NB4 (cell line): ENCODE data around the gene RYR2.

ENCODE experiments used
- MYC ChIP-seq: IDR thresholded peaks from 2 replicates; pipeline ENCODE4 v1.6.1; 2011; ENCODE audit warnings: low read depth, low read length
- POLR2A ChIP-seq: IDR thresholded peaks from 2 replicates; pipeline ENCODE4 v1.6.1; 2011; ENCODE audit warnings: mild to moderate bottlenecking; ENCODE audit not compliant: insufficient read length; ENCODE audit errors: extremely low read depth
- TF ChIP-seq, protein P1 (sequence below): IDR thresholded peaks from one replicate; pipeline ENCODE4 v1.5.1; 2012; ENCODE audit warnings: low read depth, low read length
- TF ChIP-seq, protein P2 (sequence below): IDR thresholded peaks from 2 replicates; pipeline ENCODE4 v1.6.1; 2011; ENCODE audit warnings: low read depth, low read length

DNA sequence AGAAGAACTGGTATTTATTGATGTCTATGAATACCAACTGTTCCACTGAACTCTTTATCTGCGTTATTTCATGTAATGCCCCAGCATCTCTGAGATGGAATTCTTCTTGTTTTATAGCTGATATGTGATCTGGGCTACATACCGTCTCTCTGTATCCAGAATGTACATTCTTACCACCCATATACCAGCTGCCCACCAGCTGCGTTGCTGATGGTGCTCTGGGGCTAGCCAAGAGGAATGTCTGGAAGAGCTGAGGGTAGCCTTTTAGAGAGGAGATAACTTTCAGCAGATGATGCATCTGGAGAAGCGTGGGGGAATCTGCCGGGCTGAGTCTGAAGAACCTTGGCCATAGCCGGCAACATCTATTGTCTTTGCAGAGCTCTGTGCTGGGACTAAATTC lies 137.5 kb downstream of the RYR2 start:
- TF ChIP-seq, protein P1, sequence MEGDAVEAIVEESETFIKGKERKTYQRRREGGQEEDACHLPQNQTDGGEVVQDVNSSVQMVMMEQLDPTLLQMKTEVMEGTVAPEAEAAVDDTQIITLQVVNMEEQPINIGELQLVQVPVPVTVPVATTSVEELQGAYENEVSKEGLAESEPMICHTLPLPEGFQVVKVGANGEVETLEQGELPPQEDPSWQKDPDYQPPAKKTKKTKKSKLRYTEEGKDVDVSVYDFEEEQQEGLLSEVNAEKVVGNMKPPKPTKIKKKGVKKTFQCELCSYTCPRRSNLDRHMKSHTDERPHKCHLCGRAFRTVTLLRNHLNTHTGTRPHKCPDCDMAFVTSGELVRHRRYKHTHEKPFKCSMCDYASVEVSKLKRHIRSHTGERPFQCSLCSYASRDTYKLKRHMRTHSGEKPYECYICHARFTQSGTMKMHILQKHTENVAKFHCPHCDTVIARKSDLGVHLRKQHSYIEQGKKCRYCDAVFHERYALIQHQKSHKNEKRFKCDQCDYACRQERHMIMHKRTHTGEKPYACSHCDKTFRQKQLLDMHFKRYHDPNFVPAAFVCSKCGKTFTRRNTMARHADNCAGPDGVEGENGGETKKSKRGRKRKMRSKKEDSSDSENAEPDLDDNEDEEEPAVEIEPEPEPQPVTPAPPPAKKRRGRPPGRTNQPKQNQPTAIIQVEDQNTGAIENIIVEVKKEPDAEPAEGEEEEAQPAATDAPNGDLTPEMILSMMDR, result no peak
- TF ChIP-seq POLR2A (no peak), MYC (no peak)
- TF ChIP-seq, protein P2, sequence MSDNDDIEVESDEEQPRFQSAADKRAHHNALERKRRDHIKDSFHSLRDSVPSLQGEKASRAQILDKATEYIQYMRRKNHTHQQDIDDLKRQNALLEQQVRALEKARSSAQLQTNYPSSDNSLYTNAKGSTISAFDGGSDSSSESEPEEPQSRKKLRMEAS, result no peak
